ENCODE measurements around the gene TECR. TPM values are rescaled to one million over a fixed set of nuclear protein-coding genes. Genes with fewer than 3 reads are reported as not detected.
"Not testable (repeated sequence)": the region's sequence is repeated elsewhere in the genome, so short reads cannot be mapped to it uniquely, and the experiment has no call there.

Gene TECR
- total and polyA plus RNA-seq, 2 experiments from 2014 or later = 38.8 to 129 TPM

- in situ Hi-C loops (cut with MboI) = no loop called here
- no peaks in the 10 kb centered on the region for H3K9me2 ChIP-seq (ENCODE audit: insufficient read depth)
- no peaks in the 10 kb centered on the region for H4K20me1 ChIP-seq (ENCODE audit: insufficient read depth)
- no peaks in the 10 kb centered on the region for H3K36me3 ChIP-seq (ENCODE audit: low read depth)
- no peak overlapping the region for H3K4me2 ChIP-seq (ENCODE audit: unreplicated experiment)
- no peaks in the 10 kb centered on the region for H3K27me3 ChIP-seq (replicated peaks; ENCODE audit: insufficient read depth)
- no peak overlapping the region for H3K9ac ChIP-seq
- H3K9me3 ChIP-seq (ENCODE audit: low read depth) = no peaks in the 10 kb centered on the region
- H3K79me2 ChIP-seq (ENCODE audit: insufficient read depth) = no peaks in the 10 kb centered on the region
- TF ChIP-seq EZH2phosphoT487 (IDR thresholded peaks at IDR 0.05; ENCODE audit: insufficient read depth, low read depth) (no peak), EZH2 (IDR thresholded peaks at IDR 0.05; ENCODE audit: insufficient read depth, poor library complexity, severe bottlenecking) (no peak)
- DNase-seq = no peak
- no peaks in the 10 kb centered on the region for H3K4me1 ChIP-seq (ENCODE audit: insufficient read depth)
- no peak overlapping the region for H3K4me3 ChIP-seq
- H3F3A ChIP-seq (ENCODE audit: insufficient read depth) = no peaks in the 10 kb centered on the region
- H3K27ac ChIP-seq = no peak overlapping the region
- H2AFZ ChIP-seq = no peak overlapping the region
- 30% methylated on average over 3 of the region's 3 CpGs for WGBS, 2 experiments (ENCODE audit: low coverage in 1 of 2, low lambda C conversion rate in 2 of 2, missing lambda C conversion rate in 2 of 2)
Measured at GRCh38 chr19:14595558-14595957, 66.2 kb downstream of the TECR start.

DNA sequence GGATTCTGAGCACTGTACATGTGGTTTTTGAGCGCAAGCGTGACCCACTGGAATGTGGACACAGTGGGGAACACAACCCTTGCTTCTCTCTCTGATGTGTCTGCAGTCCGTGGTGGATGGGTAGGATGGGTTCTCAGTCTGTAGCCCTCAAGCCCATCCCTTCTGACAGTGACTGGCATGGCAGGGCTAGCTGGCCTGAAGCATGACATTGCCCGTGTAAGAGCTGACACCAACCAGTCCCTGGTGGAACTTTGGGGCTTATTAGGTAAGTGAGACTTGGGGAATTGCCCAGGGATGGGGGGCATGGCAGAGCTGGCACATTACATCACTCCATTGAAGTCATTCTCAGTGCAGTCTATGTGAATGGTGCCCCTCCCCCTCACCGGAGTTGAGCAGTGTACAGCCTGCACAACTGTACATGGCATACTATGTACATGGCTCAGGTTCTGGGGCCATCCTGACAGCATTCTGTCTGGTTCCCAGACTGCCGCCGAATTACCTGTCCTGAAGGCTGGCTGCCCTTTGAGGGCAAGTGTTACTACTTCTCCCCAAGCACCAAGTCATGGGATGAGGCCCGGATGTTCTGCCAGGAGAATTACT is 70.3 kb downstream of the TECR start:
- Histone ChIP-seq H4K20me1 (ENCODE audit: insufficient read depth) (no peaks in the 10 kb centered on the region), H3K4me2 (ENCODE audit: unreplicated experiment) (no peak overlapping the region), H3K4me1 (ENCODE audit: insufficient read depth) (no peaks in the 10 kb centered on the region), H3K27ac (no peak overlapping the region), H3K4me3 (no peak overlapping the region), H3K27me3 (replicated peaks; ENCODE audit: insufficient read depth) (no peaks in the 10 kb centered on the region), H3K9ac (no peak overlapping the region), H3K9me3 (ENCODE audit: low read depth) (no peaks in the 10 kb centered on the region), H3F3A (ENCODE audit: insufficient read depth) (no peaks in the 10 kb centered on the region), H3K36me3 (ENCODE audit: low read depth) (no peaks in the 10 kb centered on the region), H3K79me2 (ENCODE audit: insufficient read depth) (no peaks in the 10 kb centered on the region), H2AFZ (no peak overlapping the region), H3K9me2 (ENCODE audit: insufficient read depth) (no peaks in the 10 kb centered on the region)
- in situ Hi-C loops (cut with MboI) = no loop called here
- TF ChIP-seq EZH2phosphoT487 (IDR thresholded peaks at IDR 0.05; ENCODE audit: insufficient read depth, low read depth) (no peak), EZH2 (IDR thresholded peaks at IDR 0.05; ENCODE audit: insufficient read depth, poor library complexity, severe bottlenecking) (no peak)
- DNase-seq = no peak
- 35 to 56% methylated on average over 8 of the region's 8 CpGs for WGBS, 2 experiments (ENCODE audit: low coverage in 1 of 2, low lambda C conversion rate in 2 of 2, missing lambda C conversion rate in 2 of 2)

GRCh38 chr19:14603990-14604387 is 74.6 kb downstream of the TECR start:
- Histone ChIP-seq H3K9me2 (ENCODE audit: insufficient read depth) (no peaks in the 10 kb centered on the region), H3K36me3 (ENCODE audit: low read depth) (no peaks in the 10 kb centered on the region), H3K9me3 (ENCODE audit: low read depth) (no peaks in the 10 kb centered on the region), H3F3A (ENCODE audit: insufficient read depth) (no peaks in the 10 kb centered on the region), H3K79me2 (ENCODE audit: insufficient read depth) (no peaks in the 10 kb centered on the region), H3K4me3 (no peak overlapping the region), H4K20me1 (ENCODE audit: insufficient read depth) (no peaks in the 10 kb centered on the region), H2AFZ (no peak overlapping the region), H3K4me2 (ENCODE audit: unreplicated experiment) (no peak overlapping the region), H3K9ac (no peak overlapping the region), H3K4me1 (ENCODE audit: insufficient read depth) (no peaks in the 10 kb centered on the region), H3K27ac (no peak overlapping the region), H3K27me3 (replicated peaks; ENCODE audit: insufficient read depth) (no peaks in the 10 kb centered on the region)
- no peak for TF ChIP-seq EZH2 (IDR thresholded peaks at IDR 0.05; ENCODE audit: insufficient read depth, poor library complexity, severe bottlenecking)
- TF ChIP-seq EZH2phosphoT487 (IDR thresholded peaks at IDR 0.05; ENCODE audit: insufficient read depth, low read depth) = no peak
- in situ Hi-C loops (cut with MboI) = no loop called here
- 13 to 20% methylated on average over 2 of the region's 2 CpGs for WGBS, 2 experiments (ENCODE audit: low coverage in 1 of 2, low lambda C conversion rate in 2 of 2, missing lambda C conversion rate in 2 of 2)
- no peak for DNase-seq

DNA sequence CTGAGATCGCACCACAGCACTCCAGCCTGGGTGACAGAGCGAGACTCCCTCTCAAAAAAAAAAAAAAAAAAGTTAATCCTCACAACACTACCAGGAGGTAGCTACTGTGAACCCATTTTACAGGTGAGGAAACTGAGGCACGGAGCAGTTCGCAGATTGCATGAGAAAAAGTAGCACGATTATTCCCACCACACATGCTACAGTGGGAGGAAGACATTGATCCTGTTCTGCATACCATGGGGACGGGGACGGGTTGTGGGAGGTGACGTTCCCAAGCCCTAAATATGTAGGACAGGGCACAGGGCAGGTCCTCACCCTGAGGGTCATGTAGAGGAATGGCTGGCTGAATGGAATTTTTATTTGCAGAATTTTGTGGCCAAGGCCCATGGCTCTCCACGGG is 77.2 kb downstream of the TECR start:
- H3K4me1 ChIP-seq (ENCODE audit: insufficient read depth) = no peaks in the 10 kb centered on the region
- 29 to 36% methylated on average over 9 of the region's 9 CpGs for WGBS, 2 experiments (ENCODE audit: low coverage in 1 of 2, low lambda C conversion rate in 2 of 2, missing lambda C conversion rate in 2 of 2)
- H3K79me2 ChIP-seq (ENCODE audit: insufficient read depth) = no peaks in the 10 kb centered on the region
- H4K20me1 ChIP-seq (ENCODE audit: insufficient read depth) = no peaks in the 10 kb centered on the region
- in situ Hi-C loops (cut with MboI) = no loop called here
- H2AFZ ChIP-seq = no peak overlapping the region
- no peaks in the 10 kb centered on the region for H3K9me3 ChIP-seq (ENCODE audit: low read depth)
- H3K27ac ChIP-seq = no peak overlapping the region
- no peak overlapping the region for H3K9ac ChIP-seq
- no peak for TF ChIP-seq EZH2phosphoT487 (IDR thresholded peaks at IDR 0.05; ENCODE audit: insufficient read depth, low read depth)
- TF ChIP-seq EZH2 (IDR thresholded peaks at IDR 0.05; ENCODE audit: insufficient read depth, poor library complexity, severe bottlenecking) = no peak
- H3K27me3 ChIP-seq (replicated peaks; ENCODE audit: insufficient read depth) = no peaks in the 10 kb centered on the region
- no peaks in the 10 kb centered on the region for H3K9me2 ChIP-seq (ENCODE audit: insufficient read depth)
- H3F3A ChIP-seq (ENCODE audit: insufficient read depth) = no peaks in the 10 kb centered on the region
- DNase-seq = no peak
- H3K4me3 ChIP-seq = no peak overlapping the region
- H3K36me3 ChIP-seq (ENCODE audit: low read depth) = no peaks in the 10 kb centered on the region
- H3K4me2 ChIP-seq (ENCODE audit: unreplicated experiment) = no peak overlapping the region

- no peak overlapping the region for H3K27ac ChIP-seq
- H3K9ac ChIP-seq = no peak overlapping the region
- no peaks in the 10 kb centered on the region for H3K36me3 ChIP-seq (ENCODE audit: low read depth)
- H2AFZ ChIP-seq = no peak overlapping the region
- no peak for TF ChIP-seq EZH2 (IDR thresholded peaks at IDR 0.05; ENCODE audit: insufficient read depth, poor library complexity, severe bottlenecking)
- TF ChIP-seq EZH2phosphoT487 (IDR thresholded peaks at IDR 0.05; ENCODE audit: insufficient read depth, low read depth) = no peak
- no peaks in the 10 kb centered on the region for H3K27me3 ChIP-seq (replicated peaks; ENCODE audit: insufficient read depth)
- H3F3A ChIP-seq (ENCODE audit: insufficient read depth) = no peaks in the 10 kb centered on the region
- H3K9me3 ChIP-seq (ENCODE audit: low read depth) = no peaks in the 10 kb centered on the region
- DNase-seq = no peak
- H3K9me2 ChIP-seq (ENCODE audit: insufficient read depth) = no peaks in the 10 kb centered on the region
- 26 to 31% methylated on average over 4 of the region's 4 CpGs for WGBS, 2 experiments (ENCODE audit: low coverage in 1 of 2, low lambda C conversion rate in 2 of 2, missing lambda C conversion rate in 2 of 2)
- in situ Hi-C loops (cut with MboI) = no loop called here
- H3K4me2 ChIP-seq (ENCODE audit: unreplicated experiment) = no peak overlapping the region
- H3K4me3 ChIP-seq = no peak overlapping the region
- H3K79me2 ChIP-seq (ENCODE audit: insufficient read depth) = no peaks in the 10 kb centered on the region
- no peaks in the 10 kb centered on the region for H3K4me1 ChIP-seq (ENCODE audit: insufficient read depth)
- H4K20me1 ChIP-seq (ENCODE audit: insufficient read depth) = no peaks in the 10 kb centered on the region
Measured at GRCh38 chr19:14611051-14611450, 81.7 kb downstream of the TECR start.

DNA sequence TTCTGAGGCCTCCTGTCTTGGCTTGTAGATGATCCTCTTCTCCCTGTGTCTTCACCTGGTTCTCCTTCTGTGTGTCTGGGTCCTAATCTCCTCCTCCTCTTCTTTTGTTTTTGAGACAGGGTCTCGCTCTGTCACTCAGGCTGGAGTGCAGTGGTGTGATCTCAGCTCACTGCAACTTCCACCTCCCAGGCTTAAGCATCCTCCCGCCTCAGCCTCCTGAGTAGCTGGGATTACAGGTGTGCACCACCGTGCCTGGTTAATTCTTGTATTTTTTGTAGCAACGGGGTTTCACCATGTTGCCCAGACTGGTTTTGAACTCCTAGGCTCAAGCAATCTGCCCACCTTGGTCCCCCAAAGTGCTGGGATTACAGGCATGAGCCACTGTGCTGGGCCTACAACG is 82.8 kb downstream of the TECR start:
- H2AFZ ChIP-seq; H3K27me3 ChIP-seq (replicated peaks; ENCODE audit: insufficient read depth); H3K4me1 ChIP-seq (ENCODE audit: insufficient read depth); in situ Hi-C loops (cut with MboI); H3K79me2 ChIP-seq (ENCODE audit: insufficient read depth); H3K4me3 ChIP-seq; H3K9ac ChIP-seq; H4K20me1 ChIP-seq (ENCODE audit: insufficient read depth); H3K4me2 ChIP-seq (ENCODE audit: unreplicated experiment); H3K27ac ChIP-seq; H3K36me3 ChIP-seq (ENCODE audit: low read depth); H3K9me2 ChIP-seq (ENCODE audit: insufficient read depth); H3K9me3 ChIP-seq (ENCODE audit: low read depth); H3F3A ChIP-seq (ENCODE audit: insufficient read depth); DNase-seq: not testable (repeated sequence)
- WGBS, 2 experiments (ENCODE audit: low coverage in 1 of 2, low lambda C conversion rate in 2 of 2, missing lambda C conversion rate in 2 of 2) = 21 to 28% methylated on average over 5 of the region's 5 CpGs

Data from GM23248 (cell line).